IPS-20b (cell line): Measurements from ENCODE around the gene CPNE4.
A peak's percentile ranks its signal among the peaks of the same experiment; 100 is the strongest.
"Not testable (repeated sequence)": the region's sequence is repeated elsewhere in the genome, so short reads cannot be mapped to it uniquely, and the experiment has no call there.

Source experiments
- H3K27ac ChIP-seq: one replicate; pipeline ENCODE4 v1.5.1; 2013; ENCODE audit warnings: low read length
- H3K27me3 ChIP-seq: 2 replicates; pipeline ENCODE4 v1.6.1; 2013; ENCODE audit warnings: mild to moderate bottlenecking, low read length, inconsistent platforms; ENCODE audit not compliant: insufficient read depth
- H3K36me3 ChIP-seq: 2 replicates; pipeline ENCODE4 v1.6.1; 2013; ENCODE audit warnings: low read depth, mild to moderate bottlenecking, inconsistent platforms, low read length, moderate library complexity; ENCODE audit not compliant: insufficient read depth
- H3K4me1 ChIP-seq: 2 replicates; pipeline ENCODE4 v1.6.1; 2013; ENCODE audit warnings: mild to moderate bottlenecking, control low read depth, inconsistent platforms, low read length, moderate library complexity; ENCODE audit not compliant: insufficient read depth
- H3K4me3 ChIP-seq: 2 replicates; pipeline ENCODE4 v1.5.1; 2013; ENCODE audit warnings: mild to moderate bottlenecking, low read length, inconsistent platforms
- H3K9ac ChIP-seq: 2 replicates; pipeline ENCODE4 v1.6.1; 2013; ENCODE audit warnings: low read depth, mild to moderate bottlenecking, inconsistent platforms, low read length, moderate library complexity
- H3K9me3 ChIP-seq: 2 replicates; pipeline ENCODE4 v1.6.1; 2013; ENCODE audit warnings: mild to moderate bottlenecking, low read depth, low read length, inconsistent platforms; ENCODE audit not compliant: insufficient read depth

Gene CPNE4

GRCh38 chr3:131530843-131531242 lies 504.0 kb downstream of the CPNE4 start:
- Histone ChIP-seq H3K36me3 (no peaks in the 10 kb centered on the region), H3K9ac (no peak overlapping the region), H3K27me3 (no peaks in the 10 kb centered on the region), H3K27ac (no peak overlapping the region), H3K9me3 (no peaks in the 10 kb centered on the region), H3K4me3 (no peak overlapping the region), H3K4me1 (peaks cover 5% of the 10 kb centered on the region; the same call in 1 of the 2 replicates)

GRCh38 chr3:131530388-131530787 lies 504.4 kb downstream of the CPNE4 start:
- peaks cover under 1% of the 10 kb centered on the region; the same call in 1 of the 2 replicates for H3K4me1 ChIP-seq
- H3K27me3 ChIP-seq: no peaks in the 10 kb centered on the region
- H3K9me3 ChIP-seq: no peaks in the 10 kb centered on the region
- H3K4me3 ChIP-seq: no peak overlapping the region
- H3K9ac ChIP-seq: no peak overlapping the region
- H3K36me3 ChIP-seq: no peaks in the 10 kb centered on the region
- no peak overlapping the region for H3K27ac ChIP-seq

- no peaks in the 10 kb centered on the region for H3K27me3 ChIP-seq
- no peaks in the 10 kb centered on the region for H3K4me1 ChIP-seq
- H3K4me3 ChIP-seq: peak overlapping the region; percentile 47; the same call in 1 of the 2 replicates
- H3K9me3 ChIP-seq: no peaks in the 10 kb centered on the region
- no peak overlapping the region for H3K27ac ChIP-seq
- H3K9ac ChIP-seq: peak overlapping the region; percentile 53; the same call in 1 of the 2 replicates
- no peaks in the 10 kb centered on the region for H3K36me3 ChIP-seq
Measured at GRCh38 chr3:131526801-131527347, 507.9 kb downstream of the CPNE4 start.

- H3K4me1 ChIP-seq: no peaks in the 10 kb centered on the region
Measured at GRCh38 chr3:131518680-131519079, 516.1 kb downstream of the CPNE4 start.

GRCh38 chr3:131505421-131505820 lies 529.4 kb downstream of the CPNE4 start:
- peaks cover 5% of the 10 kb centered on the region; the same call in 1 of the 2 replicates for H3K4me1 ChIP-seq
- H3K36me3 ChIP-seq: peaks cover 11% of the 10 kb centered on the region
- H3K4me3 ChIP-seq: no peak overlapping the region
- no peak overlapping the region for H3K27ac ChIP-seq
- H3K27me3 ChIP-seq: peaks cover 39% of the 10 kb centered on the region
- no peaks in the 10 kb centered on the region for H3K9me3 ChIP-seq
- H3K9ac ChIP-seq: no peak overlapping the region

More at GRCh38 chr3:131518680-131519079, 516.1 kb downstream of the CPNE4 start:
- Histone ChIP-seq H3K9ac (no peak overlapping the region), H3K27ac (no peak overlapping the region), H3K36me3 (no peaks in the 10 kb centered on the region), H3K27me3 (no peaks in the 10 kb centered on the region), H3K9me3 (no peaks in the 10 kb centered on the region), H3K4me3 (no peak overlapping the region)

GRCh38 chr3:131503320-131503635 lies 531.5 kb downstream of the CPNE4 start:
- H3K4me1 ChIP-seq: peaks cover 5% of the 10 kb centered on the region; the same call in 1 of the 2 replicates
- peaks cover 39% of the 10 kb centered on the region for H3K27me3 ChIP-seq
- H3K9me3 ChIP-seq: no peaks in the 10 kb centered on the region
- no peak overlapping the region for H3K27ac ChIP-seq
- H3K36me3 ChIP-seq: peaks cover 30% of the 10 kb centered on the region
- H3K4me3 ChIP-seq: peak overlapping the region; percentile 100
- H3K9ac ChIP-seq: peak overlapping the region; percentile 28; the same call in 1 of the 2 replicates

- H3K36me3 ChIP-seq: peaks cover 35% of the 10 kb centered on the region
- H3K27ac ChIP-seq: peak within 1 kb of the TSS; percentile 86
- peaks cover 5% of the 10 kb centered on the region; the same call in 1 of the 2 replicates for H3K4me1 ChIP-seq
- peak within 1 kb of the TSS; percentile 100 for H3K9ac ChIP-seq
- H3K27me3 ChIP-seq: peaks cover 39% of the 10 kb centered on the region
- peak within 1 kb of the TSS; percentile 100 for H3K4me3 ChIP-seq
- H3K9me3 ChIP-seq: no peaks in the 10 kb centered on the region
Measured at GRCh38 chr3:131502530-131503319, 532.1 kb downstream of the CPNE4 start, which contains the start of gene MRPL3. Gene MRPL3 (minus strand): TSS chr3:131502971. CDS start chr3:131502821, 150 bp downstream.

- H3K36me3 ChIP-seq: peaks cover 43% of the 10 kb centered on the region
- peak overlapping the region; percentile 100 for H3K9ac ChIP-seq
- no peaks in the 10 kb centered on the region for H3K9me3 ChIP-seq
- peak overlapping the region; percentile 86 for H3K27ac ChIP-seq
- H3K4me3 ChIP-seq: peak overlapping the region; percentile 100
- peaks cover 32% of the 10 kb centered on the region for H3K27me3 ChIP-seq
- H3K4me1 ChIP-seq: peaks cover 5% of the 10 kb centered on the region; the same call in 1 of the 2 replicates
Measured at GRCh38 chr3:131501949-131502348, 532.9 kb downstream of the CPNE4 start.

GRCh38 chr3:131494706-131495105 lies 540.1 kb downstream of the CPNE4 start:
- Histone ChIP-seq H3K4me3 (no peak overlapping the region), H3K27me3 (no peaks in the 10 kb centered on the region), H3K9me3 (no peaks in the 10 kb centered on the region), H3K9ac (no peak overlapping the region), H3K27ac (no peak overlapping the region), H3K4me1 (no peaks in the 10 kb centered on the region), H3K36me3 (peaks cover 93% of the 10 kb centered on the region)

GRCh38 chr3:131491775-131492174 lies 543.0 kb downstream of the CPNE4 start:
- Histone ChIP-seq H3K4me3 (no peak overlapping the region), H3K9ac (no peak overlapping the region), H3K27me3 (no peaks in the 10 kb centered on the region), H3K27ac (no peak overlapping the region), H3K9me3 (no peaks in the 10 kb centered on the region), H3K4me1 (no peaks in the 10 kb centered on the region), H3K36me3 (peaks cover 94% of the 10 kb centered on the region)

- Histone ChIP-seq H3K36me3 (peaks cover 87% of the 10 kb centered on the region), H3K27ac (no peak overlapping the region), H3K4me1 (no peaks in the 10 kb centered on the region), H3K9me3 (no peaks in the 10 kb centered on the region), H3K27me3 (no peaks in the 10 kb centered on the region), H3K9ac (no peak overlapping the region), H3K4me3 (no peak overlapping the region)
Measured at GRCh38 chr3:131491084-131491483, 543.7 kb downstream of the CPNE4 start.

- not testable (repeated sequence) for H3K9me3 ChIP-seq, H3K27ac ChIP-seq, H3K4me3 ChIP-seq, H3K4me1 ChIP-seq, H3K9ac ChIP-seq, H3K27me3 ChIP-seq
- H3K36me3 ChIP-seq: peaks cover 87% of the 10 kb centered on the region
Measured at GRCh38 chr3:131486545-131486944, 548.3 kb downstream of the CPNE4 start.
